GM12872 (cell line): ENCODE data around the gene MISFA.

Source experiments
- CTCF ChIP-seq: IDR thresholded peaks from 3 replicates; pipeline ENCODE4 v1.5.1; 2011; ENCODE audit warnings: low read depth, mild to moderate bottlenecking, low read length, moderate library complexity; ENCODE audit not compliant: insufficient read depth

MISFA gene

DNA sequence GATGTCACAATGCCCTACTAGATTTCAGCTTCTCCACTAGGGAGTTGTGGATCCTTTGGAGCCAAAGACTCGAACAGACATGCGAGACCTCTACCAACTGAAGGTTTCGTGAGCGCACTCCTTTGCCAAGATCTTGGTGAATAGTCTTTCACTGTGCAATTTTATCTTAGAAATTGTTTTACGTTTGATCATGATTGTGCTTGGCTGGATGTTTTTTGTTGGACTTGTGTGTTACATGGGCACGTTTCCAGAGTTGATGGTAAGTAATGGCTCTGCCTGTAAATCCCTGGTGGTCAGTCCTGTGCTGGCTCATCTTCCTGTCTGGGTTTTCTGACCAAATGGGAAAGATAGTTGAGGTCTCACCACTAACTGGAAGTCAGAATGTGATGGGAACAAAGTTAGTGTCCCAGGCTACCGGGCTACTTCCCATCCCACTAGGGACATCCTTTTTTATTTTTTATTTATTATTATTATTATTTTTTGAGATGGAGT is at the start of gene MISFA:
Gene MISFA, plus strand, starts transcription at position 51 of the 492 bp plus-strand sequence. Its CDS starts 140 bp downstream, at position 191.
- TF ChIP-seq CTCF = no peak

- no peak for TF ChIP-seq CTCF
These were observed 36.4 kb upstream of the MISFA start for GRCh38 chr11:18563090-18563730.

DNA sequence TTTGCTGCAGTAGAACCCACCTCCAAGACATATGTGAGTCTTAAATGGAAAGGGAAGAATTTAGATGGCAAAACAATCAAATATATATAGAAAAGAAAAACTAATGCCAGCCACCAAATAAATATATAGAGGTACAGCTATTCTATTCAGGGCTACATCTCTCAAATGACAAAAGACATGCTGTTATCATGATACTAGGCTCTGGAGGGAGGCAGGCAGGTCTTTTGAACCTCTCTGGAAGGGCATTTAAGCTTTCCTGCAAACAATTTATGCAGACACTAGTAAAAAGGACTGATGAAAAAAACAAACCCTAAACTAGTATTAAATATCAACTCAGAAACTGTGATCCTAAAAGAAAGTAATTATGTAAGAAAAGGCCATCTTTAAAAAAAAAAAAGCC is 35.4 kb upstream of the MISFA start:
- TF ChIP-seq CTCF = no peak

- TF ChIP-seq CTCF = no peak
These were observed 33.2 kb upstream of the MISFA start for GRCh38 chr11:18566406-18566805.

GRCh38 chr11:18567081-18567480 is 32.5 kb upstream of the MISFA start:
- TF ChIP-seq CTCF = no peak

GRCh38 chr11:18575361-18575760 is 24.2 kb upstream of the MISFA start:
- TF ChIP-seq CTCF = no peak

DNA sequence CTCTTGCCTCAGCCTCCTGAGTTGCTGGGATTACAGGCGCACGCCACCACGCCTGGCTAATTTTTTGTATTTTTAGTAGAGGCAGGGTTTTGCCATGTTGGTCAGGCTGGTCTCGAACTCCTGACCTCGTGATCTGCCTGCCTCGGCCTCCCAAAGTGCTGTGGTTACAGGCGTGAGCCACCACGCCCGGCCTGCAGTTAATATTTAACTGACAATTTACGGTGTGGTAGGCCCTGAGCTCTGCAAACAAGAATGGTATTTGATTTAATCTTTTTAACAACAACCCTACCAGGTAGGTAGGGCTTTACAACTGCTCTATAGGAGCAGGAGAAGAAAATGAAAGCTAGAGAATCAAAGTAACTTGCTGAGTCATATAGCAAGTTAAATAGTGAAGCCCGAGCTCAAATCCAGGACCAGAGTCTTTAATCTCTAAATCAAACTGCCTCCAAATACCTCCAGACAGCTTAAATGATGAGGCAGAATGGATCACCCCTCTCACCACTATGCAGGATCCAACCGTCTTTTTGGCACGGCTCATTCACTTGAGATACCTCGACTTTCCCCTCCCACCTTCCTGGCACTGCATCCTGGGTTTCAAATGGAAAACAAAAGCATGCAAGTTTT is 20.5 kb upstream of the MISFA start:
- TF ChIP-seq CTCF = no peak
